Measurements from ENCODE around the gene TUBA4B. TPM values are rescaled to one million over a fixed set of nuclear protein-coding genes. Genes with fewer than 3 reads are reported as not detected.
A peak's percentile ranks its signal among the peaks of the same experiment; 100 is the strongest.

TUBA4B gene
- polyA plus RNA-seq, 4 donors, result 0.06 to 0.67 TPM; not detected in 2

DNA sequence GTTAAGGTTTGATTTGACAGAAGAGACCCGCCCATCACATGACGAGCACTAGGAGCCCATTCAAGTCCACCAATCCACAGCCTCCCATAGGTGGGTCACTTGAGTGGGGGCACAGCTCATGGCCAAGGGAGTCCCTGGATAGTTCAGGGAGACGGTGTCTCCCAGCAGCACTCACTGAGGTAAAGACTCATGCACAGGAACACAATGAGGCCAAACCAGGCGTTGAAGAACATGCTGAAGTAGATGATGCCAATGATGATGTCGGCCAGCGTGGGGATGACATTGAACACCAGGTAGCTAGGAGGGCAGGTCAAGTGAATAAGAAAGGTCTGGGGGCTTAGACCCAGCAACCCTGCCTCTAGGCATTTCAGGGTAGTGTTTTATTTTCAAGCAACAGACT is 38.3 kb upstream of the TUBA4B start:
- no peak overlapping the region for H3K27ac ChIP-seq (ENCODE audit: low read depth in 1 of 3, low read length in 2 of 3)
- no peaks in the 10 kb centered on the region for H3K27me3 ChIP-seq (ENCODE audit: control insufficient read depth in 3 of 3, insufficient read depth in 3 of 3, low read length in 3 of 3)
- H3K9me3 ChIP-seq (ENCODE audit: control insufficient read depth in 2 of 2, insufficient read depth in 1 of 2, low read depth in 1 of 2, low read length in 1 of 2), result no peaks in the 10 kb centered on the region
- peaks cover 2 to 68% (median 4%) of the 10 kb centered on the region in 3 donors for H3K36me3 ChIP-seq (ENCODE audit: control insufficient read depth in 3 of 3, insufficient read depth in 2 of 3, low read depth in 1 of 3, low read length in 3 of 3)
- FAIRE-seq (no peak), DNase-seq (no peak)
- 94 to 97% (median 95%) methylated on average over 6 of the region's 6 CpGs for WGBS, 3 donors
- H3K4me1 ChIP-seq (ENCODE audit: control insufficient read depth in 3 of 3, insufficient read depth in 2 of 3, low read depth in 1 of 3, low read length in 2 of 3), result peaks cover 4 to 35% (median 5%) of the 10 kb centered on the region in 3 donors
- no peak overlapping the region for H3K4me3 ChIP-seq (ENCODE audit: low read depth in 1 of 3, low read length in 3 of 3)

DNA sequence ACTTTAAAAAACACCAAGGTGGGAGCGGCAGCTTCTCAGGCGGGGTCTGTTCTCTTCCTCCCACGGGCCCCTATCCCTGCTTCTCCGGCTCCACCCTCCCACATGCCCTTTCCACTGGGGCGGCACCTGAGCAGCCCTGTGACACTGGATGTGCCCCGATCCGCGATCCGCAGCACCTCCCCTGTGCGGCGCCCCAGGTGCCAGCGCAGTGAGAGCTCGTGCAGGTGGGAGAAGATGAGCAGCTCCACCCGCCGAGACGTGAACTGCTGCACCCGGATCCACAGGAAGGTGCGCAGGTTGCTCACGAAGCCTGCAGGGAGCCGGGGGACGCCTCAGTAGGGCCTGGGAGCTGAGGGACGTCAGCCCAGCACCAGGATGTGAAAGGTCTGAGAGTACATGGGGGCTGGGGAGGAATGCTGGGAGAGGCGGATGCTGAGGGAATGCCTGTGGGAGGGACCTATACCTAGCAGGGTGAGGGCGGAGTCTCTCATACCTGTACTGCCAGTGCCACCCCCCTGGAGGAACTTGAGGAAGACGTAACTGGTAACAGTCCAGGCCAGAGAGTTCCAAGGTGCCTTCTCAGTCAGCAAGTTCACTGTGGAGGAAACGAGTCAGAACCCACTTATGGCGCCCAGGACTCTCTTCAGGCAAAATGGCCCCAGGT is 37.0 kb upstream of the TUBA4B start:
- Histone ChIP-seq H3K36me3 (ENCODE audit: control insufficient read depth in 3 of 3, insufficient read depth in 2 of 3, low read depth in 1 of 3, low read length in 3 of 3) (peaks cover 5 to 68% (median 7%) of the 10 kb centered on the region in 3 donors), H3K9me3 (ENCODE audit: control insufficient read depth in 2 of 2, insufficient read depth in 1 of 2, low read depth in 1 of 2, low read length in 1 of 2) (no peaks in the 10 kb centered on the region), H3K4me1 (ENCODE audit: control insufficient read depth in 3 of 3, insufficient read depth in 2 of 3, low read depth in 1 of 3, low read length in 2 of 3) (peaks cover 4 to 38% (median 5%) of the 10 kb centered on the region in 3 donors), H3K27me3 (ENCODE audit: control insufficient read depth in 3 of 3, insufficient read depth in 3 of 3, low read length in 3 of 3) (no peaks in the 10 kb centered on the region), H3K4me3 (ENCODE audit: low read depth in 1 of 3, low read length in 3 of 3) (no peak overlapping the region), H3K27ac (ENCODE audit: low read depth in 1 of 3, low read length in 2 of 3) (no peak overlapping the region)
- FAIRE-seq (no peak), DNase-seq (no peak)
- 90 to 92% (median 92%) methylated on average over 23 to 27 of the region's 27 CpGs for WGBS, 3 donors

DNA sequence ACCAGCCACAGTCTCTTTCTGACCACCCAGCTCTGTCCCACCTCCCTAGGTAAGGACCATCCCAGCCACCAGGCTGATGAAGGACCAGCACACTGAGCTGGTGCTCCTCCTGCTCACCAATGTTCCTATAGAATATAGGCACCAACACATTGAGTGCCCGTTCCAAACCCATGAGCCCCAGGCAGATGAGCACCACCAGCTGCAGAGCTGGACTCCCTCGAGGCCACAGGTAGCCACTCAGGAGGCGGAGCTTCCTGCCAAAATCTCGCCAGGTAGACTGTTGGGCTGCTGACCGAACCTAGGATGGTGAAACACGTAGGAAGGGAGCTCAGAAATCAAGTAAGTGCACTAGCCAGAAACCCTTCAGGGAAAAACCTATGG is 36.5 kb upstream of the TUBA4B start:
- peaks cover 4 to 38% (median 5%) of the 10 kb centered on the region in 3 donors for H3K4me1 ChIP-seq (ENCODE audit: control insufficient read depth in 3 of 3, insufficient read depth in 2 of 3, low read depth in 1 of 3, low read length in 2 of 3)
- FAIRE-seq, result no peak
- no peak overlapping the region for H3K27ac ChIP-seq (ENCODE audit: low read depth in 1 of 3, low read length in 2 of 3)
- no peaks in the 10 kb centered on the region for H3K9me3 ChIP-seq (ENCODE audit: control insufficient read depth in 2 of 2, insufficient read depth in 1 of 2, low read depth in 1 of 2, low read length in 1 of 2)
- H3K4me3 ChIP-seq (ENCODE audit: low read depth in 1 of 3, low read length in 3 of 3), result no peak overlapping the region
- no peaks in the 10 kb centered on the region for H3K27me3 ChIP-seq (ENCODE audit: control insufficient read depth in 3 of 3, insufficient read depth in 3 of 3, low read length in 3 of 3)
- DNase-seq, result no peak
- WGBS, 3 donors, result 87 to 90% (median 89%) methylated on average over 6 of the region's 6 CpGs
- peaks cover 8 to 67% (median 8%) of the 10 kb centered on the region in 3 donors for H3K36me3 ChIP-seq (ENCODE audit: control insufficient read depth in 3 of 3, insufficient read depth in 2 of 3, low read depth in 1 of 3, low read length in 3 of 3)

DNA sequence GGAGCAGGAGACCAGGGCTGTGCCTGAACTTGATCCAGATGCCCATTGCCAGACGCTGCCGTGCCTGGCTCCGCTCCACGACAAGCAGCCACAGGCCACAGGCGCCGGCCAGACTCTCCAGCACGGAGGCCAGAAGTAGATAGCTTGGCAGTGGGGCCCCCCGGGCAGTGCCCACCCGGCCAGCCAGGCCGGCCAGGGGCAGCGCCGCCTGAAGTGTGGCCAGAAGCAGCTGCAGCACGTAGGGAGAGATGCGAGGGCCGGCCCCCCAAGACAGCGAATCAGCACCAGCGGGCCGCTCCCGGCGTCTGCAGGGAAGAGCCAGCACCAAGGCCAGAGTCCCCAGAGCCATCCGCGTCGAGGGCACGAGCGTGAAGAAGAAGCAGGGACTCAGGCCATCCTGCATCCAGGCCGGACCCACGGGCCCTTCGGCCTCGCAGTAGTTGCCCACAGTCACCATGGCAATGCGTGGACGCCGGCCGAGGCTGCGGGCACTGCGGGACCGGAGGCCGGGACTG is 34.8 kb upstream of the TUBA4B start:
- H3K4me1 ChIP-seq (ENCODE audit: control insufficient read depth in 3 of 3, insufficient read depth in 2 of 3, low read depth in 1 of 3, low read length in 2 of 3), result peaks cover 4 to 38% (median 5%) of the 10 kb centered on the region in 3 donors
- 0 to 2% (median 1%) methylated on average over 28 to 37 of the region's 37 CpGs for WGBS, 3 donors

DNA sequence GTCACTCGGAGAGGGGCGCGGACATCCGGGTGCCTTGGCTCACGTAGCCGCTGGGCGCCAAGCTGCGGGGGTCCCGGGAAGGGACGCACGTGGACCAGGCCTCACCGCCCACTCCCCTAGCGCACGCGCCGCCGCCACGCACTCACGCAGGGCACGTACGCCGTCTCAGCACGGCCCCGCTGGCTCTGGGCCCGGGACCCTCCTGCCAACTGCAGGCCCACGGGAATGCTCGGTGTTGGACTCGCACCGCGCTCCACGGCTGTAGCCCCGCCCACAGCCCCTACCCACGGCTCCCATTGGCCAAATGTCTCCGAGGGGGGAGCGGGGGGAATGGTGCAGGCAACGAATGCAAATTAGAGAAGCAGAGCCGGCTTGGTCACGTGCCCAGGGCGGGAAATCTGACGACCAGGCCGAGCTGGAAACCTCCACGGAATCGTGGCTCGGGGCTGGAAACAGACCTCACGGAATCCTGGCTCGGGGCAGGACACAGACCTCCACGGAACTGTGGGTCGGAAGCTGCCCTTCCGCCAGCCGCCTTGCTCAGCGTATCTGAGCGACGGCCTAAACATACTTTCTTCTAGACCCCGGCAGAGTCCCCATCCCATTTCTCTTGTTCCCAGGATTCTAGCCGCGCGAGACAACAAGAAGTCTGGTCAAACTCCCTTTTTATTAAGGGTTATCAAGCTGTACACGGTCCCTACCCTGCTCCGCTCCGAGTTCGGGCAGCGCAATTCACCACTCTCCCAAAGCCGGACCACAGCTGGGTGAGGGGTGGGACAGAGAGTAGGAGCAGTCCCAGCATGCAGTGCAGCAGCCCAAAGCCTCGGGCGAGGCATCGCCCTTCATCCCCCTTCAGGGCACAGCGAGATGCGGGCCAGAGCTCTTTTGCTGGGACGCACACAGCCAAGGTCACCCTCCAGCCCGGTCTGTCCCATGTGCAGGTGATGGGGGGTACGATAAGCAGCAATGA is 34.0 kb upstream of the TUBA4B start, which contains the start of gene ABCB6:
Gene ABCB6, minus strand, starts transcription at position 227 of the 970 bp plus-strand sequence. CDS start 285 bp downstream, outside the sequence.
- 13 to 26% (median 22%) methylated on average over 59 to 71 of the region's 71 CpGs for WGBS, 3 donors
- H3K4me3 ChIP-seq (ENCODE audit: low read depth in 1 of 3, low read length in 3 of 3), result peak within 1 kb of the TSS; percentile 46 to 58 (median 57)
- FAIRE-seq, result no peak
- H3K9me3 ChIP-seq (ENCODE audit: control insufficient read depth in 2 of 2, insufficient read depth in 1 of 2, low read depth in 1 of 2, low read length in 1 of 2), result no peaks in the 10 kb centered on the region
- DNase-seq, result peak; percentile 91 to 93
- no peaks in the 10 kb centered on the region for H3K27me3 ChIP-seq (ENCODE audit: control insufficient read depth in 3 of 3, insufficient read depth in 3 of 3, low read length in 3 of 3)
- H3K36me3 ChIP-seq (ENCODE audit: control insufficient read depth in 3 of 3, insufficient read depth in 2 of 3, low read depth in 1 of 3, low read length in 3 of 3), result peaks cover 8 to 70% (median 19%) of the 10 kb centered on the region in 3 donors
- H3K4me1 ChIP-seq (ENCODE audit: control insufficient read depth in 3 of 3, insufficient read depth in 2 of 3, low read depth in 1 of 3, low read length in 2 of 3), result peaks cover 4 to 38% (median 5%) of the 10 kb centered on the region in 3 donors
- peak within 1 kb of the TSS; percentile 85 to 96 (median 90) for H3K27ac ChIP-seq (ENCODE audit: low read depth in 1 of 3, low read length in 2 of 3)

More for the DNA sequence above, 34.8 kb upstream of the TUBA4B start:
- no peak for FAIRE-seq
- Histone ChIP-seq H3K4me3 (ENCODE audit: low read depth in 1 of 3, low read length in 3 of 3) (peak overlapping the region; percentile 46 to 58 (median 57)), H3K9me3 (ENCODE audit: control insufficient read depth in 2 of 2, insufficient read depth in 1 of 2, low read depth in 1 of 2, low read length in 1 of 2) (no peaks in the 10 kb centered on the region), H3K27me3 (ENCODE audit: control insufficient read depth in 3 of 3, insufficient read depth in 3 of 3, low read length in 3 of 3) (no peaks in the 10 kb centered on the region), H3K27ac (ENCODE audit: low read depth in 1 of 3, low read length in 2 of 3) (peak overlapping the region; percentile 85 to 96 (median 90)), H3K36me3 (ENCODE audit: control insufficient read depth in 3 of 3, insufficient read depth in 2 of 3, low read depth in 1 of 3, low read length in 3 of 3) (peaks cover 8 to 70% (median 15%) of the 10 kb centered on the region in 3 donors)
- DNase-seq, result peak; percentile 59 to 80

DNA sequence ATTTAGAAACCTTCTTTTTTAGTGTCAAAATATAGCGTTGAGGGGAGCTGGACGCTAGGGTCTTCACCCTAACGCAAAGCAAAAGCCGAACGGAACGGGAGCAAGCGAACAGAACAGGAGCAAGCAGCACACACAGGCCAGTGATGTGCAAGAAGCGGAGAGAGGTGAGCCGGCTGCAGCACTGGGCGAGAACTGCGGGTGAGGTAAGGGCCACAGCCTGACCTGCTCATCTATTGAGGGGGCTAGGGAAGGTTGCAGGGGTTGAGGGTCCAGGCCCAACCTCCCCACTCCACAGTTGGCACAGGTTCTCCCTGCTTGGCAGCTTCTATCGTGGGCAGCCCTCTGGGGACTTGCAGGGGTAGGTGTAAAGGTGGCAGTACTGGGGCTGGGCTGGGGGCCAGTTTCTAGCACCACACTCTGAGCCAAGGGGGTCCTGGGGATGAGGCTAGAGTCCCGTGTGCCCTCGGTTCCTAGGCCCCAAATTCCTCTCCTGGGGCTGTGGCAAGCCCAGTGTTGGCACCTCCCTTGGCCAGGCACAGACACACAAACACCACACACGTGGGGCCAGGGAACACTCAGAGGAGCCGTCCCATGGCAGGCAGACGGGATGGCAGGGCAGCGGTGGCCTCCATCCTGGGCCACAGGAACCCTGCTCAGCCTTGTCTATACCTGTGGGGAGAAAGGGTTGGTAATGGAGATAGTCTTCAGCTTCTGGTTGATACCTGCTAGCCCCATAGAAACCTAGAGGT is 33.1 kb upstream of the TUBA4B start:
- DNase-seq (no peak), FAIRE-seq (no peak)
- no peaks in the 10 kb centered on the region for H3K9me3 ChIP-seq (ENCODE audit: control insufficient read depth in 2 of 2, insufficient read depth in 1 of 2, low read depth in 1 of 2, low read length in 1 of 2)
- peaks cover 4 to 38% (median 5%) of the 10 kb centered on the region in 3 donors for H3K4me1 ChIP-seq (ENCODE audit: control insufficient read depth in 3 of 3, insufficient read depth in 2 of 3, low read depth in 1 of 3, low read length in 2 of 3)
- no peak overlapping the region for H3K4me3 ChIP-seq (ENCODE audit: low read depth in 1 of 3, low read length in 3 of 3)
- peak overlapping the region in 1 of 3 donors; percentile 85 for H3K27ac ChIP-seq (ENCODE audit: low read depth in 1 of 3, low read length in 2 of 3)
- 91 to 95% (median 95%) methylated on average over 18 of the region's 18 CpGs for WGBS, 3 donors
- no peaks in the 10 kb centered on the region for H3K27me3 ChIP-seq (ENCODE audit: control insufficient read depth in 3 of 3, insufficient read depth in 3 of 3, low read length in 3 of 3)
- peaks cover 11 to 70% (median 26%) of the 10 kb centered on the region in 3 donors for H3K36me3 ChIP-seq (ENCODE audit: control insufficient read depth in 3 of 3, insufficient read depth in 2 of 3, low read depth in 1 of 3, low read length in 3 of 3)

DNA sequence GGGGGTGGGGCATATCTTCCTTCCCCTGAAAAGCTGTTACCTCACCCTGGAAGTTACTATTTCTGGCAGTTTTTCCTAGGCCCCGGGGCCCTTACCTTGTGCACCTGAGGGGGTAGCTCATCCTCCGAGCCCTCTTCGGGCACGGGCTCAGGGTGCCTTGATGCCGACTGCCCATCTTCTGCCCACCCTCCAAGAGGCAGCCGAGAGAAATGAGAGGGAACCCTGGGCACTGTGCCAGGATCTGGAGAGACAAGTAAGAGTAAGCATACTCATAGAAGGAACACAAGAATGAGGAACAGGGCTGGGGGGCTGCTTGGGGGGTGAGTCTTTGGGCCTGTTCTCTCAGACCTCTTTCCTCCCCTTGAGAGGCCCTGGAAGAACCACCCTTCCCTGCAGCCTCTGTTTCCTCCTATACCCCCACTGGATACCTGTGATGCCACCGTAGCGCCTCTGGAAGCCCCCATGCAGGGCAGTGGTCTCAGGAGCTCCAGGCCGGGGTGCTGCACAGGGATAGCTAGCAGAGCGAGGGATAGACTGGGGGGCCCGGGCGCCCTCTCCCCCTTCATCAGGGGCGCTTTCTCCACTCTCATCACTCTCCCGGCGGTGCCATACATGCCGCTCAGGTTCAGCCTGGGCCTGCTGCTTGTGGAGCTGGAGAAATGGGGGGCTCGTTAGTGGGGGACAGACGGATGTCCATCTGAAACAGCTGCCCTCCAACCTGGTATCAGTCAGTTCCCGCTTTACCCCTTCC is 32.2 kb upstream of the TUBA4B start:
- Histone ChIP-seq H3K36me3 (ENCODE audit: control insufficient read depth in 3 of 3, insufficient read depth in 2 of 3, low read depth in 1 of 3, low read length in 3 of 3) (peaks cover 14 to 72% (median 34%) of the 10 kb centered on the region in 3 donors), H3K27ac (ENCODE audit: low read depth in 1 of 3, low read length in 2 of 3) (no peak overlapping the region), H3K9me3 (ENCODE audit: control insufficient read depth in 2 of 2, insufficient read depth in 1 of 2, low read depth in 1 of 2, low read length in 1 of 2) (no peaks in the 10 kb centered on the region), H3K4me3 (ENCODE audit: low read depth in 1 of 3, low read length in 3 of 3) (no peak overlapping the region), H3K4me1 (ENCODE audit: control insufficient read depth in 3 of 3, insufficient read depth in 2 of 3, low read depth in 1 of 3, low read length in 2 of 3) (peaks cover 4 to 38% (median 5%) of the 10 kb centered on the region in 3 donors), H3K27me3 (ENCODE audit: control insufficient read depth in 3 of 3, insufficient read depth in 3 of 3, low read length in 3 of 3) (no peaks in the 10 kb centered on the region)
- DNase-seq (no peak), FAIRE-seq (no peak)
- 94 to 96% (median 96%) methylated on average over 19 of the region's 19 CpGs for WGBS, 3 donors
